Panc1 (cell line): ENCODE results near the gene PCLO. TPM values are rescaled to one million over a fixed set of nuclear protein-coding genes. Genes with fewer than 3 reads are reported as not detected.

Experiments
- ATAC-seq: fragments of 200-7000 bp; cut with Tn5 transposase; 2 replicates; pipeline ENCODE4 v1.9.1; 2020; ENCODE audit warnings: mild to moderate bottlenecking, moderate library complexity
- BruUV-seq: library from RNA; stranded (reverse); fragments of 400-500 nt; replicated peaks from 2 replicates; lab custom pipeline; 2021; lab: Mats Ljungman, UMichigan
- CTCF ChIA-PET: fragments of 300-600 bp; sonication (Branson Sonifier 250); formaldehyde crosslinking; loops from one replicate; lab custom pipeline; 2022; ENCODE audit warnings: antibody characterized with exemption; lab: Charles Lee
- POLR2A ChIA-PET: fragments of 300-600 bp; sonication (Branson Sonifier 250); formaldehyde crosslinking; loops from one replicate; lab custom pipeline; 2022; ENCODE audit warnings: antibody characterized with exemption; lab: Charles Lee
- DNase-seq: peaks from one replicate; pipeline ENCODE4 v3.0.0-alpha.2; 2010; ENCODE audit warnings: low read depth, low spot score
- H3K27ac ChIP-seq: 2 replicates; pipeline ENCODE4 v1.5.1; 2011; ENCODE audit warnings: mild to moderate bottlenecking, low read length, inconsistent platforms
- H3K27me3 ChIP-seq: fragments of 200-500 bp; sonication (Bioruptor generic); 2 replicates; pipeline ENCODE4 v1.6.0; 2014; ENCODE audit warnings: low read length, inconsistent platforms; ENCODE audit not compliant: control insufficient read depth, insufficient read depth
- H3K36me3 ChIP-seq: fragments of 200-500 bp; sonication (Bioruptor generic); 2 replicates; pipeline ENCODE4 v1.5.1; 2014; ENCODE audit warnings: inconsistent platforms, mild to moderate bottlenecking, low read length, moderate library complexity; ENCODE audit not compliant: control insufficient read depth, insufficient read depth
- H3K4me1 ChIP-seq: 2 replicates; pipeline ENCODE4 v1.5.1; 2011; ENCODE audit warnings: inconsistent platforms, mild to moderate bottlenecking, low read length, moderate library complexity; ENCODE audit not compliant: control insufficient read depth, insufficient read depth
- H3K4me3 ChIP-seq, 2 experiments: 2 replicates each; pipeline ENCODE4 v1.5.1; 2011 to 2012; ENCODE audit warnings: low read depth in 2 of 2, low read length in 2 of 2, mild to moderate bottlenecking in 2 of 2, inconsistent platforms in 1 of 2, moderate library complexity in 1 of 2
- H3K9me3 ChIP-seq: fragments of 200-500 bp; sonication (Bioruptor generic); 2 replicates; pipeline ENCODE4 v1.5.1; 2014; ENCODE audit warnings: low read depth, mild to moderate bottlenecking, inconsistent platforms, low read length, moderate library complexity; ENCODE audit not compliant: control insufficient read depth, insufficient read depth
- POLR2AphosphoS5 ChIP-seq: IDR thresholded peaks from 2 replicates; pipeline ENCODE4 v1.6.1; 2012; ENCODE audit warnings: mild to moderate bottlenecking, low read depth, low read length, moderate library complexity
- REST ChIP-seq, 2 experiments: IDR thresholded peaks; 2 replicates each; pipeline ENCODE4 v1.6.1; 2011 to 2012; ENCODE audit warnings: low read depth in 2 of 2, control low read depth in 1 of 2, low read length in 1 of 2, mild to moderate bottlenecking in 1 of 2, moderate library complexity in 1 of 2; ENCODE audit not compliant: insufficient read depth in 1 of 2
- SIN3A ChIP-seq: IDR thresholded peaks from 2 replicates; pipeline ENCODE4 v1.6.1; 2012; ENCODE audit warnings: low read depth, mild to moderate bottlenecking, low read length, moderate library complexity, borderline replicate concordance; ENCODE audit not compliant: insufficient read depth
- TCF7L2 ChIP-seq: IDR thresholded peaks from 2 replicates; pipeline ENCODE4 v1.6.1; 2011; ENCODE audit warnings: mild to moderate bottlenecking, low read depth, low read length, inconsistent platforms
- in situ Hi-C: cut with HindIII; loops from 2 replicates; pipeline ENCODE4 v1.10.0; 2016; ENCODE audit warnings: low sequenced_read_pairs, low pct_unique_long_range_greater_than_20kb
- intact Hi-C: fragments of 100-400 bp; cut with micrococcal nuclease; formaldehyde crosslinking; loops from one replicate; pipeline ENCODE4 v1.10.0; 2022; ENCODE audit not compliant: unreplicated experiment
- total RNA-seq: library from RNA; stranded (reverse); gene quantifications from one replicate; pipeline ENCODE4 v1.2.1, GENCODE V29; 2021; ENCODE audit not compliant: unreplicated experiment
- TF ChIP-seq, protein P1 (sequence below): fragments of 450-650 bp; IDR thresholded peaks from 2 replicates; pipeline ENCODE4 v1.5.1; 2017; ENCODE audit warnings: mild to moderate bottlenecking

The PCLO gene
- total RNA-seq, 1 experiment from 2014 or later: 1.1 TPM

- TF ChIP-seq, protein P1, sequence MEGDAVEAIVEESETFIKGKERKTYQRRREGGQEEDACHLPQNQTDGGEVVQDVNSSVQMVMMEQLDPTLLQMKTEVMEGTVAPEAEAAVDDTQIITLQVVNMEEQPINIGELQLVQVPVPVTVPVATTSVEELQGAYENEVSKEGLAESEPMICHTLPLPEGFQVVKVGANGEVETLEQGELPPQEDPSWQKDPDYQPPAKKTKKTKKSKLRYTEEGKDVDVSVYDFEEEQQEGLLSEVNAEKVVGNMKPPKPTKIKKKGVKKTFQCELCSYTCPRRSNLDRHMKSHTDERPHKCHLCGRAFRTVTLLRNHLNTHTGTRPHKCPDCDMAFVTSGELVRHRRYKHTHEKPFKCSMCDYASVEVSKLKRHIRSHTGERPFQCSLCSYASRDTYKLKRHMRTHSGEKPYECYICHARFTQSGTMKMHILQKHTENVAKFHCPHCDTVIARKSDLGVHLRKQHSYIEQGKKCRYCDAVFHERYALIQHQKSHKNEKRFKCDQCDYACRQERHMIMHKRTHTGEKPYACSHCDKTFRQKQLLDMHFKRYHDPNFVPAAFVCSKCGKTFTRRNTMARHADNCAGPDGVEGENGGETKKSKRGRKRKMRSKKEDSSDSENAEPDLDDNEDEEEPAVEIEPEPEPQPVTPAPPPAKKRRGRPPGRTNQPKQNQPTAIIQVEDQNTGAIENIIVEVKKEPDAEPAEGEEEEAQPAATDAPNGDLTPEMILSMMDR: no peak
- TF ChIP-seq SIN3A (no peak), REST (IDR thresholded peaks at IDR 0.05; ENCODE audit: insufficient read depth in 1 of 2, low read depth in 2 of 2, low read length in 1 of 2) (no peak), POLR2AphosphoS5 (no peak), TCF7L2 (no peak)
- Histone ChIP-seq H3K27ac (no peak overlapping the region), H3K4me1 (no peaks in the 10 kb centered on the region), H3K9me3 (no peaks in the 10 kb centered on the region), H3K4me3 (no peak overlapping the region), H3K36me3 (no peaks in the 10 kb centered on the region; the same call in 1 of the 2 replicates), H3K27me3 (no peaks in the 10 kb centered on the region)
- DNase-seq (no peak), ATAC-seq (no peak)
- no TSS peak for BruUV-seq
- ChIA-PET CTCF (no interaction called here), POLR2A (no interaction called here)
- in situ Hi-C loops: no loop called here
- intact Hi-C loops: no loop called here
Measured at GRCh38 chr7:82932516-82932915, 230.2 kb downstream of the PCLO start.

- in situ Hi-C loops: no loop called here
- ATAC-seq: no peak
- H3K4me3 ChIP-seq: no peak overlapping the region
- H3K36me3 ChIP-seq: no peaks in the 10 kb centered on the region
- BruUV-seq: no TSS peak
- no peaks in the 10 kb centered on the region for H3K27me3 ChIP-seq
- intact Hi-C loops: no loop called here
- ChIA-PET POLR2A (no interaction called here), CTCF (no interaction called here)
- no peaks in the 10 kb centered on the region for H3K4me1 ChIP-seq
- no peak overlapping the region for H3K27ac ChIP-seq
- no peaks in the 10 kb centered on the region for H3K9me3 ChIP-seq
- DNase-seq: no peak
- TF ChIP-seq POLR2AphosphoS5: no peak
- TF ChIP-seq REST (IDR thresholded peaks at IDR 0.05; ENCODE audit: insufficient read depth in 1 of 2, low read depth in 2 of 2, low read length in 1 of 2): no peak
- TF ChIP-seq, protein P1: no peak
- TF ChIP-seq SIN3A: no peak
- no peak for TF ChIP-seq TCF7L2
Measured at GRCh38 chr7:82926477-82926876, 236.2 kb downstream of the PCLO start.
